ENCODE data around the gene SLC27A3.

The SLC27A3 gene

GRCh38 chr1:153769221-153769620 lies 6.0 kb upstream of the SLC27A3 start:
- Histone ChIP-seq H3K27me3 (ENCODE audit: insufficient read depth, low read length) (no peaks in the 10 kb centered on the region), H3K9ac (ENCODE audit: low read length) (no peak overlapping the region)
- no CpG with 5 or more reads among the region's 3 CpGs for WGBS (ENCODE audit: extremely low coverage, insufficient coverage, insufficient read length)

GRCh38 chr1:153770797-153771196 lies 4.4 kb upstream of the SLC27A3 start:
- peaks cover 59 to 73% of the 10 kb centered on the region in 2 experiments for H3K36me3 ChIP-seq (ENCODE audit: control insufficient read depth in 1 of 2, insufficient read depth in 2 of 2, low read length in 2 of 2)
- no peak overlapping the region for H2AFZ ChIP-seq (ENCODE audit: insufficient read depth, low read length, poor library complexity)
- no peak overlapping the region for H3K27ac ChIP-seq (ENCODE audit: low read depth, low read length)
- H3K9me3 ChIP-seq (ENCODE audit: insufficient read depth, low read depth, low read length): no peaks in the 10 kb centered on the region
- no peak overlapping the region for H4K91ac ChIP-seq (ENCODE audit: low read depth, low read length)
- H3K23ac ChIP-seq (ENCODE audit: low read length): no peak overlapping the region
- H2BK12ac ChIP-seq (ENCODE audit: low read length): no peak overlapping the region
- H3K79me1 ChIP-seq (ENCODE audit: low read length): peaks cover 7% of the 10 kb centered on the region
- no peak overlapping the region for H4K8ac ChIP-seq (ENCODE audit: low read depth, low read length)
- H2AK5ac ChIP-seq (ENCODE audit: low read length): no peak overlapping the region
- peaks cover 6% of the 10 kb centered on the region for H3K79me2 ChIP-seq (ENCODE audit: control insufficient read depth, insufficient read depth, low read length, poor library complexity)
- no CpG with 5 or more reads among the region's 11 CpGs for WGBS (ENCODE audit: extremely low coverage, insufficient coverage, insufficient read length)
- no peak overlapping the region for H3K4ac ChIP-seq (ENCODE audit: low read depth, low read length)
- H2BK120ac ChIP-seq (ENCODE audit: insufficient read depth, low read length, poor library complexity): no peak overlapping the region
- no peak overlapping the region for H3K9ac ChIP-seq (ENCODE audit: low read length)
- no peak overlapping the region for H3K14ac ChIP-seq (ENCODE audit: low read length)
- H2BK5ac ChIP-seq (ENCODE audit: low read depth, low read length, poor library complexity): no peak overlapping the region
- H4K12ac ChIP-seq (ENCODE audit: low read depth, low read length): no peak overlapping the region
- H3K4me3 ChIP-seq (ENCODE audit: low read depth, low read length): no peak overlapping the region
- no peak overlapping the region for H3K18ac ChIP-seq (ENCODE audit: low read length)
- no peak for DNase-seq
- no peaks in the 10 kb centered on the region for H3K27me3 ChIP-seq (ENCODE audit: insufficient read depth, low read length)
- no peak overlapping the region for H3K4me2 ChIP-seq (ENCODE audit: low read length)
- peaks cover 0 to 3% of the 10 kb centered on the region in 2 experiments for H3K4me1 ChIP-seq (ENCODE audit: control insufficient read depth in 1 of 2, insufficient read depth in 2 of 2, low read length in 2 of 2)

More at GRCh38 chr1:153769221-153769620, 6.0 kb upstream of the SLC27A3 start:
- no peak overlapping the region for H2AK5ac ChIP-seq (ENCODE audit: low read length)
- H3K9me3 ChIP-seq (ENCODE audit: insufficient read depth, low read depth, low read length): no peaks in the 10 kb centered on the region
- H3K4me1 ChIP-seq (ENCODE audit: control insufficient read depth in 1 of 2, insufficient read depth in 2 of 2, low read length in 2 of 2): no peaks in the 10 kb centered on the region
- H3K79me2 ChIP-seq (ENCODE audit: control insufficient read depth, insufficient read depth, low read length, poor library complexity): no peaks in the 10 kb centered on the region
- H3K4me3 ChIP-seq (ENCODE audit: low read depth, low read length): no peak overlapping the region
- H2BK12ac ChIP-seq (ENCODE audit: low read length): no peak overlapping the region
- no peak overlapping the region for H3K18ac ChIP-seq (ENCODE audit: low read length)
- no peak overlapping the region for H2BK120ac ChIP-seq (ENCODE audit: insufficient read depth, low read length, poor library complexity)
- H3K4me2 ChIP-seq (ENCODE audit: low read length): no peak overlapping the region
- H3K4ac ChIP-seq (ENCODE audit: low read depth, low read length): no peak overlapping the region
- H3K79me1 ChIP-seq (ENCODE audit: low read length): no peaks in the 10 kb centered on the region
- H4K91ac ChIP-seq (ENCODE audit: low read depth, low read length): no peak overlapping the region
- no peak overlapping the region for H2BK5ac ChIP-seq (ENCODE audit: low read depth, low read length, poor library complexity)
- no peak overlapping the region for H3K27ac ChIP-seq (ENCODE audit: low read depth, low read length)
- H4K8ac ChIP-seq (ENCODE audit: low read depth, low read length): no peak overlapping the region
- no peak overlapping the region for H3K23ac ChIP-seq (ENCODE audit: low read length)
- peaks cover 67 to 82% of the 10 kb centered on the region in 2 experiments for H3K36me3 ChIP-seq (ENCODE audit: control insufficient read depth in 1 of 2, insufficient read depth in 2 of 2, low read length in 2 of 2)
- H3K14ac ChIP-seq (ENCODE audit: low read length): no peak overlapping the region
- no peak for DNase-seq
- no peak overlapping the region for H2AFZ ChIP-seq (ENCODE audit: insufficient read depth, low read length, poor library complexity)
- H4K12ac ChIP-seq (ENCODE audit: low read depth, low read length): no peak overlapping the region

- H4K91ac ChIP-seq (ENCODE audit: low read depth, low read length): no peak overlapping the region
- no peak overlapping the region for H3K9ac ChIP-seq (ENCODE audit: low read length)
- no peak overlapping the region for H3K18ac ChIP-seq (ENCODE audit: low read length)
- no peak overlapping the region for H4K8ac ChIP-seq (ENCODE audit: low read depth, low read length)
- no peak overlapping the region for H2BK12ac ChIP-seq (ENCODE audit: low read length)
- H3K36me3 ChIP-seq (ENCODE audit: control insufficient read depth in 1 of 2, insufficient read depth in 2 of 2, low read length in 2 of 2): peaks cover 59 to 72% of the 10 kb centered on the region in 2 experiments
- H3K79me2 ChIP-seq (ENCODE audit: control insufficient read depth, insufficient read depth, low read length, poor library complexity): peaks cover 8% of the 10 kb centered on the region
- no peak overlapping the region for H2BK120ac ChIP-seq (ENCODE audit: insufficient read depth, low read length, poor library complexity)
- no peaks in the 10 kb centered on the region for H3K9me3 ChIP-seq (ENCODE audit: insufficient read depth, low read depth, low read length)
- no peak overlapping the region for H3K4me3 ChIP-seq (ENCODE audit: low read depth, low read length)
- H3K4me1 ChIP-seq (ENCODE audit: control insufficient read depth in 1 of 2, insufficient read depth in 2 of 2, low read length in 2 of 2): peaks cover 2 to 5% of the 10 kb centered on the region in 2 experiments
- no peak overlapping the region for H2AK5ac ChIP-seq (ENCODE audit: low read length)
- H2BK5ac ChIP-seq (ENCODE audit: low read depth, low read length, poor library complexity): no peak overlapping the region
- no peak overlapping the region for H2AFZ ChIP-seq (ENCODE audit: insufficient read depth, low read length, poor library complexity)
- H3K27ac ChIP-seq (ENCODE audit: low read depth, low read length): no peak overlapping the region
- no peak overlapping the region for H4K12ac ChIP-seq (ENCODE audit: low read depth, low read length)
- no peak overlapping the region for H3K4ac ChIP-seq (ENCODE audit: low read depth, low read length)
- H3K4me2 ChIP-seq (ENCODE audit: low read length): no peak overlapping the region
- no peak for DNase-seq
- H3K27me3 ChIP-seq (ENCODE audit: insufficient read depth, low read length): no peaks in the 10 kb centered on the region
- no peak overlapping the region for H3K23ac ChIP-seq (ENCODE audit: low read length)
- no peak overlapping the region for H3K14ac ChIP-seq (ENCODE audit: low read length)
- WGBS (ENCODE audit: extremely low coverage, insufficient coverage, insufficient read length): no CpG with 5 or more reads among the region's 2 CpGs
- peaks cover 9% of the 10 kb centered on the region for H3K79me1 ChIP-seq (ENCODE audit: low read length)
Measured at GRCh38 chr1:153771261-153771660, 3.9 kb upstream of the SLC27A3 start.

GRCh38 chr1:153771841-153772593 lies 3.2 kb upstream of the SLC27A3 start:
- H3K36me3 ChIP-seq (ENCODE audit: control insufficient read depth in 1 of 2, insufficient read depth in 2 of 2, low read length in 2 of 2): peaks cover 56 to 70% of the 10 kb centered on the region in 2 experiments
- no peak for DNase-seq
- no peak overlapping the region for H3K23ac ChIP-seq (ENCODE audit: low read length)
- no peak overlapping the region for H4K8ac ChIP-seq (ENCODE audit: low read depth, low read length)
- H3K4me1 ChIP-seq (ENCODE audit: control insufficient read depth in 1 of 2, insufficient read depth in 2 of 2, low read length in 2 of 2): peaks cover 5 to 8% of the 10 kb centered on the region in 2 experiments
- no peak overlapping the region for H3K18ac ChIP-seq (ENCODE audit: low read length)
- H3K27ac ChIP-seq (ENCODE audit: low read depth, low read length): no peak overlapping the region
- H3K79me2 ChIP-seq (ENCODE audit: control insufficient read depth, insufficient read depth, low read length, poor library complexity): peaks cover 8% of the 10 kb centered on the region
- H2AFZ ChIP-seq (ENCODE audit: insufficient read depth, low read length, poor library complexity): no peak overlapping the region
- H4K91ac ChIP-seq (ENCODE audit: low read depth, low read length): no peak overlapping the region
- no peak overlapping the region for H3K4ac ChIP-seq (ENCODE audit: low read depth, low read length)
- no peak overlapping the region for H3K9ac ChIP-seq (ENCODE audit: low read length)
- no peaks in the 10 kb centered on the region for H3K9me3 ChIP-seq (ENCODE audit: insufficient read depth, low read depth, low read length)
- peaks cover 9% of the 10 kb centered on the region for H3K79me1 ChIP-seq (ENCODE audit: low read length)
- no peaks in the 10 kb centered on the region for H3K27me3 ChIP-seq (ENCODE audit: insufficient read depth, low read length)
- no peak overlapping the region for H4K12ac ChIP-seq (ENCODE audit: low read depth, low read length)
- no peak overlapping the region for H3K4me3 ChIP-seq (ENCODE audit: low read depth, low read length)
- H2BK5ac ChIP-seq (ENCODE audit: low read depth, low read length, poor library complexity): no peak overlapping the region
- no peak overlapping the region for H2BK120ac ChIP-seq (ENCODE audit: insufficient read depth, low read length, poor library complexity)
- H3K4me2 ChIP-seq (ENCODE audit: low read length): no peak overlapping the region
- H2AK5ac ChIP-seq (ENCODE audit: low read length): no peak overlapping the region
- WGBS (ENCODE audit: extremely low coverage, insufficient coverage, insufficient read length): no CpG with 5 or more reads among the region's 21 CpGs
- no peak overlapping the region for H3K14ac ChIP-seq (ENCODE audit: low read length)
- H2BK12ac ChIP-seq (ENCODE audit: low read length): no peak overlapping the region
